BLaER1 (cell line): ENCODE results near the gene EPC2.

ENCODE experiments used
- H3K27ac ChIP-seq: shearing (Covaris generic); formaldehyde crosslinking; 2 replicates; pipeline ENCODE4 v1.8.1; 2022
- H3K27me3 ChIP-seq: shearing (Covaris generic); formaldehyde crosslinking; 2 replicates; pipeline ENCODE4 v1.8.1; 2022
- H3K36me3 ChIP-seq: shearing (Covaris generic); formaldehyde crosslinking; 2 replicates; pipeline ENCODE4 v1.8.1; 2022
- H3K4me1 ChIP-seq: shearing (Covaris generic); formaldehyde crosslinking; 2 replicates; pipeline ENCODE4 v1.8.1; 2022
- H3K4me2 ChIP-seq: shearing (Covaris generic); formaldehyde crosslinking; 2 replicates; pipeline ENCODE4 v1.8.1; 2022
- H3K4me3 ChIP-seq: shearing (Covaris generic); formaldehyde crosslinking; 2 replicates; pipeline ENCODE4 v1.8.1; 2022
- H3K9ac ChIP-seq: shearing (Covaris generic); formaldehyde crosslinking; 2 replicates; pipeline ENCODE4 v1.8.1; 2022
- H3K9me3 ChIP-seq: shearing (Covaris generic); formaldehyde crosslinking; 2 replicates; pipeline ENCODE4 v1.8.1; 2022
- H4K20me1 ChIP-seq: shearing (Covaris generic); formaldehyde crosslinking; 2 replicates; pipeline ENCODE4 v1.8.1; 2022
- Cebpa-rat ChIP-seq: shearing (Covaris generic); IDR thresholded peaks from 2 replicates; pipeline ENCODE4 v1.8.1; 2022

The EPC2 gene, protein sequence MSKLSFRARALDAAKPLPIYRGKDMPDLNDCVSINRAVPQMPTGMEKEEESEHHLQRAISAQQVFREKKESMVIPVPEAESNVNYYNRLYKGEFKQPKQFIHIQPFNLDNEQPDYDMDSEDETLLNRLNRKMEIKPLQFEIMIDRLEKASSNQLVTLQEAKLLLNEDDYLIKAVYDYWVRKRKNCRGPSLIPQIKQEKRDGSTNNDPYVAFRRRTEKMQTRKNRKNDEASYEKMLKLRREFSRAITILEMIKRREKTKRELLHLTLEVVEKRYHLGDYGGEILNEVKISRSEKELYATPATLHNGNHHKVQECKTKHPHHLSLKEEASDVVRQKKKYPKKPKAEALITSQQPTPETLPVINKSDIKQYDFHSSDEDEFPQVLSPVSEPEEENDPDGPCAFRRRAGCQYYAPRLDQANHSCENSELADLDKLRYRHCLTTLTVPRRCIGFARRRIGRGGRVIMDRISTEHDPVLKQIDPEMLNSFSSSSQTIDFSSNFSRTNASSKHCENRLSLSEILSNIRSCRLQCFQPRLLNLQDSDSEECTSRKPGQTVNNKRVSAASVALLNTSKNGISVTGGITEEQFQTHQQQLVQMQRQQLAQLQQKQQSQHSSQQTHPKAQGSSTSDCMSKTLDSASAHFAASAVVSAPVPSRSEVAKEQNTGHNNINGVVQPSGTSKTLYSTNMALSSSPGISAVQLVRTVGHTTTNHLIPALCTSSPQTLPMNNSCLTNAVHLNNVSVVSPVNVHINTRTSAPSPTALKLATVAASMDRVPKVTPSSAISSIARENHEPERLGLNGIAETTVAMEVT

DNA sequence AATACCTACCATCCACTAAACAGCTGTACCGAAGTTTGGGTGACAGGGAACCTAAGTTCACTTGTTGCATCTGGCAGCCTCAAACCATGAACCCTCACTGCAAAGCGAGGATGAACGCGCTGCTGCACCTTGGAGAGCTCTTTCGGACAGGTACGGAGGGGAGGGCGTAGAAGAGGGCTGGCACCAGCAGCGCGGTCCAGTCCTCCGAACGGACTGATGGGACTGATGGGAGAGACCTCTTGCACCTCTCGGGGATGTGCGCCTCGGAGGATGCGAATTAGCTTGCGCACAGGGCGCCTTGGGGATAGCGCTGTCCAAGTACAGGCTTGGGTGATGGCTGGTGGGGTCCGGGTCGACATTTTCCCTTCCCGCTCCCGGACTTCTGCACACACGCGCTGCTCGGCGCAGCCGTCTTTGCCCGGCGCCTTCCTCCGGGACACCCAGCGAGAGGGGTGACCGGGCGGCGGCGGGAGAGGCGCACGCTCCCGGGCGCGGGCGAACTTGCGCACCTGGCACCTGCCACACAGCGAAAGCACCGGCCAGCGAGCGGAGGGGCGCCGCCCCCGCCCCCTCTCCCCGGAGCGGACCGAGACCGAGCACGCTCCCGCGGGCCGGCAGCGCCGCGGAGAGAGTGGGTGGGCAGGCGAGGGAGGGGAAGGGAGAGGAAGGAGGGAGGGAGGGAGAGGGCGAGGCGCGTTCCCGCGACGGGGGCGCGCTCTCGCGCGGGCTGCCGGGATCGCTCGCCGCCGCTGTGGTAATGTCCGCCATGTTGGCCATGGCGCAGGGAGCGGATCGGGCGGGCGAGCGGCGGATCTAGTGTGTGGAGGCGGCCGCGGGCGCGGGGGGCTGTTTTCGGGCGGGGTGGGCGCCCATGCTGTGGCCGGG, at the start of gene EPC2:
Gene EPC2, plus strand, starts transcription at position 754 of the 885 bp plus-strand sequence. CDS start 267 bp downstream, outside the sequence.
- Histone ChIP-seq H3K27ac (peak within 1 kb of the TSS; percentile 94), H3K4me1 (peaks cover 25% of the 10 kb centered on the region), H3K36me3 (no peaks in the 10 kb centered on the region)

DNA sequence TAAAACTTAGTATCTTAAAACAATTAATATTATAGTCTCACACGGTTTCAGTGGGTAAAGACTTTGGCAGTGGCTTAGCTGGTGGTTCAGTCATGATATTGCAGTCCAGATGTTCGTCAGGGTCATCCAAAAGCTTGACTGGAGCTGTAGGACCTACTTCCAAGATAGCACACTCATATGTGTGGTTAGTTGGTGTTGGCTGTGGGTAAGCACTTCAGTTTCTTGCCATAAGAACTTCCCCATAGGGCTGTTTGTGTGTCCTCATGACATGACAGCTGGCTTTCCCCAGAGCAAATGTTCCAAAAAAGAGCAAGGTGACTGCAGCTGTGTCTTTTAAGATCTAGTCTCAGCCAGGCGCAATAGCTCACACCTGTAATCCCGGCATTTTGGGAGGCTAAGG, 48.5 kb upstream of the EPC2 start:
- peaks cover 6% of the 10 kb centered on the region; the same call in 1 of the 2 replicates for H3K9me3 ChIP-seq
- no peak overlapping the region for H3K4me2 ChIP-seq
- H3K36me3 ChIP-seq, result no peaks in the 10 kb centered on the region
- H4K20me1 ChIP-seq, result no peaks in the 10 kb centered on the region
- no peak overlapping the region for H3K9ac ChIP-seq
- no peak overlapping the region for H3K27ac ChIP-seq
- no peak overlapping the region for H3K4me3 ChIP-seq
- no peak for TF ChIP-seq Cebpa-rat
- H3K27me3 ChIP-seq, result no peaks in the 10 kb centered on the region
- peaks cover 31% of the 10 kb centered on the region for H3K4me1 ChIP-seq

More for the DNA sequence above, at the start of gene EPC2:
- H3K9ac ChIP-seq, result peak within 1 kb of the TSS; percentile 90
- TF ChIP-seq Cebpa-rat, result no peak
- H3K9me3 ChIP-seq, result no peaks in the 10 kb centered on the region
- peaks cover 38% of the 10 kb centered on the region for H4K20me1 ChIP-seq
- peak within 1 kb of the TSS; percentile 89 for H3K4me2 ChIP-seq
- peak within 1 kb of the TSS; percentile 97 for H3K4me3 ChIP-seq
- peaks cover 4% of the 10 kb centered on the region; the same call in 1 of the 2 replicates for H3K27me3 ChIP-seq

DNA sequence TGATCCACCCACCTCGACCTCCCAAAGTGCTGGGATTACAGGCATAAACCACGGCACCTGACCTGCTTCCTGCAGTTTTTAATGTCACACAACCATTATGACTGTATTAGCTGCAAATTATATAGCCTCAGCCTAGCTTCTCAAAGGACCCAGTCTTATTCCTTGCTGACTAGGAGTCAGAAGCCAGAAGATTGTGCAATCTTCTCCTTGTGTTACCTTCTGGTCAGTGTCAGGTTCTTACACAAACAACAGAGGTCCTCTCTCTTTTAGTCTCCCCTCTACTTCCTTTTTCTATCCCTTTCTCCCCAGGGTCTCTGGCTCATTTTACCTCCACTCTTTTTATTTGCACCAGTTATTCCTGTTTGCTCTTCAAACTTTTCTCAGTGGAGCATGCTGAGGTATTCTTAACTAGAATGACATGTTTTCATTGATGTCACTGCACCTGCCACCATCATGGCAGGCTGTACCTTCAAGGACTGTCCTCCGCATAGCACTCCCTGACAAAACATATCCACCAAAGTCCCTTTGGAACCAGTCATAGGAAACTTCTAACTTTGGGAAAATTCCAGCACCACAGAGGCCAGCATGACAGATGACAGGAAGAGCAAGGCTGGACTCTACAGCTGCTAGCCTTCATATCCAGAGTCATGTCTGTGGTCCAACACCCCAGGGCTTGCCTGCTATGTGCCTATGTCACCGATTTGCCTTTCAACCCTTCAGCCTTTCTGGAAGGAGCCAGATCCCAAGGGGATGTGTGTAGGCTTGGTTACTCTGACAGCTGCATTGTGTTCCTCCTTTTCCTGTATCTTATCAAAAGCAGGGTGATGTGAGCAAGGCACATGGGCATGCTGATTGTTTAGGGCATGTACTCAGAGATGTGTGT, 45.2 kb upstream of the EPC2 start:
- TF ChIP-seq Cebpa-rat, result 0 out of 2 replicates have a peak, but pooled peaks have one; percentile 35
- Histone ChIP-seq H3K4me3 (no peak overlapping the region), H4K20me1 (no peaks in the 10 kb centered on the region), H3K9me3 (peaks cover 14% of the 10 kb centered on the region; the same call in 1 of the 2 replicates), H3K4me2 (peak overlapping the region; percentile 50), H3K4me1 (peaks cover 20% of the 10 kb centered on the region), H3K27me3 (no peaks in the 10 kb centered on the region), H3K36me3 (no peaks in the 10 kb centered on the region), H3K9ac (no peak overlapping the region), H3K27ac (no peak overlapping the region)

DNA sequence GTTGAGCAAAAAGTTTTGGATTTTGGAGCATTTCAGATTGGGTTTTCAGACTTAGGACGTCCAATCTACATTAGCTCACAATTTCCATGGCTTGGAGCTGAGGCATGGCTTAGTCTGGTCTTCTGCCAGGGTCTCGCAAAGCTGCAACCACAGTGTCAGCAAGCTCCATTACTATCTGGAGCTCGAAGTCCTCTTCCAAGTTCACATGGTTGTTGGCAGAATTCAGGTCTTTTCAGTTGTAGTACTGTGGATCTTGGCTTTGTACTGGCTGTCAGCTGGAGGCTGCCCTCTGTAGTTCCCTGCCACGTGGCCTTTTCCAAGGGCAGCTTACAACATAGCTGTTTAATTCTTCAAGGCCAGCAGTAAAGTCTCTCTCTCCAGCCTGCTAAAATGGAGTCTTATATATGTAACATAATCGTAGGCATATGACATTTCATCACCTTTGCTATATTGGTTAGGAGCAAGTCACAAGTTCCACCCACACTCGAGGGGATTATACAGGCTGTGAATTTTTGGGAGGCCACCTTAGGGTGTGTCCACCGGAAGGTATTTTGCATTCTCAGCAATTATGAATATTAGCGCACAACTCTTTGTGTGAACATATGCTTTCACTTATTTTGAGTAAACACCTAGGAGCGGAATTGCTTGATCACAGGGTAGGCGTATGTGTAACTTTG, 41.5 kb upstream of the EPC2 start:
- no peak overlapping the region for H3K4me2 ChIP-seq
- no peaks in the 10 kb centered on the region for H3K36me3 ChIP-seq
- H3K9ac ChIP-seq, result no peak overlapping the region

DNA sequence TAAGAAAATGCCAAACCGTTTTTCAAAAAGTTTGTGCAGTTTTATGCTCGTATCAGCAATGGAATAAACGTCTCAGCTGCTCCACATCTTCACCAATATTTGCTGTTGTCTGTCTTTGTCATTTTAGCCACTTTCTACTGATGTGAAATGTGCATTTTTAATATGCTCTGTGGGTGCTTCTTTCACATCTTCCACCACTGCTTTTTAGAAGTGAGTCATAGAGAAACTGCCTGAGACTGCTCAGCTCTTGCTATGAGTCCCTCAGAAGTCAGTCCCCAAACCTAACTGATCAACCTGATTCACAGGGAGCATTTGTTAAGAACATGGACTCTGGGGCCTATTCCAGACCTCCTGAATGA, 41.0 kb upstream of the EPC2 start:
- peaks cover 18% of the 10 kb centered on the region for H3K4me1 ChIP-seq
- H3K9me3 ChIP-seq, result peaks cover 14% of the 10 kb centered on the region; the same call in 1 of the 2 replicates
- no peak overlapping the region for H3K4me3 ChIP-seq
- TF ChIP-seq Cebpa-rat, result no peak
- no peak overlapping the region for H3K4me2 ChIP-seq
- no peak overlapping the region for H3K27ac ChIP-seq
- no peak overlapping the region for H3K9ac ChIP-seq
- no peaks in the 10 kb centered on the region for H3K36me3 ChIP-seq
- no peaks in the 10 kb centered on the region for H3K27me3 ChIP-seq
- H4K20me1 ChIP-seq, result no peaks in the 10 kb centered on the region

More for the DNA sequence above, 41.5 kb upstream of the EPC2 start:
- peaks cover 14% of the 10 kb centered on the region; the same call in 1 of the 2 replicates for H3K9me3 ChIP-seq
- H3K4me1 ChIP-seq, result peaks cover 20% of the 10 kb centered on the region
- H4K20me1 ChIP-seq, result no peaks in the 10 kb centered on the region
- H3K27me3 ChIP-seq, result no peaks in the 10 kb centered on the region
- no peak overlapping the region for H3K4me3 ChIP-seq
- TF ChIP-seq Cebpa-rat, result no peak
- no peak overlapping the region for H3K27ac ChIP-seq

DNA sequence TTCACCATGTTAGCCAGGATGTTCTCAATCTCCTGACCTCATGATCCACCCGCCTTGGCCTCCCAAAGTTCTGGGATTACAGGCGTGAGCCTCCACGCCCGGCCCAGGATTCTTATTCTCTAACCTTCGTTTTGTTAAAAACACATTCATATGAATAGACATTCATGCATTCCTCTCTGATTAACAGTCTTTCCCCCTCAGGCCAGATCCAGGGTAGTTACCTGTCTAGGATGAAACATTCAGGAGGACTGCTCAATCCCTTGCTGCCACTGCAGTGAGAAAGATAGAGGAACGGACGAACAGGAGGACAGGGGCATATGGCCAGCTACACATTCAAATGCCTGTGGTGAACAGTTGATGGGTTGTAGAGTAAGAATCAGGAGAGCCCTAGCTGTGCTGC, 39.6 kb upstream of the EPC2 start:
- Histone ChIP-seq H3K9ac (no peak overlapping the region), H3K27ac (no peak overlapping the region), H3K4me3 (no peak overlapping the region), H3K36me3 (no peaks in the 10 kb centered on the region), H3K4me2 (no peak overlapping the region), H4K20me1 (no peaks in the 10 kb centered on the region), H3K9me3 (peaks cover 14% of the 10 kb centered on the region; the same call in 1 of the 2 replicates), H3K4me1 (peaks cover 4% of the 10 kb centered on the region), H3K27me3 (no peaks in the 10 kb centered on the region)
- no peak for TF ChIP-seq Cebpa-rat

DNA sequence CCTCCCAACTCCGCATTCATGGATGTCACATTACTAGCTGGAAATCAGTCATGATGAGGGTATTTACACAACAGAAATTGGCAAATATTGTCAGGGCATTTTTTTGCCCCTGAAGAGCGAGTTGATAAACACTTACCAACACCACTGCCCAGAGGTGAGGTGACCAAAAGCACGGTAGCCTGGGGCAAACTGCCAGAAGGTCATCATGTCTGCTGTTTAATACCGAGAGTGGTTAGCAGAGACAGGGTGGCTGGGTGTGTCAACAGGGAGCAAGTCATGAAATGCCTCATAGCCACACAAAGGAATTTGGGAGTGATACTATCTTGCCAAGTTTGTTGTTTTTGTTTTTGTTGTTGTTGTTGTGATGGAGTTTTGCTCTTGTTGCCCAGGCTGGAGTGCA, 37.0 kb upstream of the EPC2 start:
- no peaks in the 10 kb centered on the region for H3K4me1 ChIP-seq
- H3K4me2 ChIP-seq, result no peak overlapping the region
- no peaks in the 10 kb centered on the region for H3K27me3 ChIP-seq
- H4K20me1 ChIP-seq, result no peaks in the 10 kb centered on the region
- 0 out of 2 replicates have a peak, but pooled peaks cover 8% of the 10 kb centered on the region for H3K9me3 ChIP-seq
- no peak for TF ChIP-seq Cebpa-rat
- no peak overlapping the region for H3K27ac ChIP-seq
- no peaks in the 10 kb centered on the region for H3K36me3 ChIP-seq
- no peak overlapping the region for H3K4me3 ChIP-seq
- no peak overlapping the region for H3K9ac ChIP-seq

DNA sequence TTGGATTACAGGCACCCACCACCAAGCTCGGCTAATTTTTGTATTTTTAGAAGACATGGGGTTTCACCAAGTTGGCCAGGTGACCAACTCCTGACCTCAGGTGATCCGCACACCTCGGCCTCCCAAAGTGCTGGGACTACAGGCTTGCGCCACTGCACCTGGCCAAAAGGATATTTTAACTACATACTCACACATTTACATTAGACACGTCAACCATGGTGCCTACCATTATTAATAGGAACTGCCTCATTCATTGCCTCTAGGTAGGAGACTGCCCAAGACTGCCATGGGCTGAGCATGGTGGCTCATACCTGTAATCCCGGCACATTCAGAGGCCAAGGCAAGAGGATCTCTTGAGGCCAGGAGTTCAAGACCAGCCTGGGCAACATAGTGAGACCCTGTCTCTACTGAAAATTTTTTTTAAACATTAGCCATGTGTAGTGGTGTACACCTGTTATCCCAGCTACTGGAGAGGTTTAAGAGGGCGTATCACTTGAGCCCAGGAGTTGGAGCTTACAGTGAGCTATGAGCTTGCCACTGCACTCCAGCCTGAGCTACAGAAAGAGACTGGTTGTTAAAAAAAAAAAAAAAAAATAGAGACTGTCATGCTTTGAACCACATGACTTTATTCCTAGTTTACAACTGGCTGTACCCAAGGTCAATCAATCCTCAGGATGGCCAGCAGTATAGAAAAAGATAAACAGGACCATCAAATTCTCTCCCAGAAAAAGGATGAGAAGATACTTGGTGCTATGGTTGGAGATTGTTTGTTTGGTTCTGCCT, 31.1 kb upstream of the EPC2 start:
- no peak overlapping the region for H3K4me3 ChIP-seq
- no peaks in the 10 kb centered on the region for H3K27me3 ChIP-seq
- H3K9me3 ChIP-seq, result no peaks in the 10 kb centered on the region
- peaks cover 13% of the 10 kb centered on the region for H3K4me1 ChIP-seq
- no peak overlapping the region for H3K27ac ChIP-seq
- H4K20me1 ChIP-seq, result no peaks in the 10 kb centered on the region
- no peak for TF ChIP-seq Cebpa-rat
- H3K4me2 ChIP-seq, result no peak overlapping the region
- no peaks in the 10 kb centered on the region for H3K36me3 ChIP-seq
- no peak overlapping the region for H3K9ac ChIP-seq
